Activated CD4-positive, alpha-beta T cell treated with anti-CD3 and anti-CD28 coated beads, Interleukin-2, Interleukin-4, amounts not matched to agents 100 ng/mL and 50 ng/mL, durations not matched to agents 16 hours and 8 hours (primary cell): ENCODE measurements around the gene DHRS13.
A peak's percentile ranks its signal among the peaks of the same experiment; 100 is the strongest.
"Not testable (repeated sequence)": the region's sequence is repeated elsewhere in the genome, so short reads cannot be mapped to it uniquely, and the experiment has no call there.

Experiments
- DNase-seq: peaks from one replicate; pipeline ENCODE4 v3.0.0-alpha.2; 2020; ENCODE audit warnings: low spot score

Gene DHRS13

GRCh38 chr17:28935744-28936460, 33.0 kb upstream of the DHRS13 start:
- DNase-seq: no peak

GRCh38 chr17:28934508-28934907, 31.6 kb upstream of the DHRS13 start:
- DNase-seq: not testable (repeated sequence)

GRCh38 chr17:28929787-28930186, 26.9 kb upstream of the DHRS13 start:
- no peak for DNase-seq

- peak; percentile 54 for DNase-seq
These were observed 25.2 kb upstream of the DHRS13 start for GRCh38 chr17:28928061-28928460.

GRCh38 chr17:28926786-28927185, 23.9 kb upstream of the DHRS13 start:
- DNase-seq: no peak

- no peak for DNase-seq
These were observed 23.5 kb upstream of the DHRS13 start for GRCh38 chr17:28926366-28926765.

- DNase-seq: peak; percentile 82
These were observed 23.1 kb upstream of the DHRS13 start for GRCh38 chr17:28925912-28926365.

GRCh38 chr17:28920201-28920600, 17.3 kb upstream of the DHRS13 start:
- no peak for DNase-seq

- DNase-seq: no peak
These were observed 15.4 kb upstream of the DHRS13 start for GRCh38 chr17:28918295-28918694.

- DNase-seq: no peak
These were observed 14.6 kb upstream of the DHRS13 start for GRCh38 chr17:28917465-28917864.

GRCh38 chr17:28917029-28917428, 14.2 kb upstream of the DHRS13 start:
- no peak for DNase-seq

GRCh38 chr17:28916302-28916934, 13.5 kb upstream of the DHRS13 start:
- peak; percentile 34 for DNase-seq

GRCh38 chr17:28912938-28913333, 10.1 kb upstream of the DHRS13 start:
- DNase-seq: no peak

GRCh38 chr17:28912281-28912937, 9.5 kb upstream of the DHRS13 start:
- DNase-seq: no peak

GRCh38 chr17:28911411-28912045, 8.6 kb upstream of the DHRS13 start:
- no peak for DNase-seq

- DNase-seq: no peak
These were observed 7.7 kb upstream of the DHRS13 start for GRCh38 chr17:28910534-28910933.

GRCh38 chr17:28908640-28909167, 5.8 kb upstream of the DHRS13 start:
- DNase-seq: no peak

- DNase-seq: no peak
These were observed 5.0 kb upstream of the DHRS13 start for GRCh38 chr17:28907709-28908475.

- no peak for DNase-seq
These were observed 4.0 kb upstream of the DHRS13 start for GRCh38 chr17:28906706-28907438.

- no peak for DNase-seq
These were observed 3.4 kb upstream of the DHRS13 start for GRCh38 chr17:28906276-28906675.

- DNase-seq: no peak
These were observed 1.9 kb upstream of the DHRS13 start for GRCh38 chr17:28904800-28905199.
